IMR-90 (cell line): Measurements from ENCODE around the gene CCNYL1. TPM values are rescaled to one million over a fixed set of nuclear protein-coding genes. Genes with fewer than 3 reads are reported as not detected.

Experiments
- ATAC-seq: fragments of 200-7000 bp; cut with Tn5 transposase; 2 replicates; pipeline ENCODE4 v1.9.1; 2020; ENCODE audit warnings: low read depth, mild to moderate bottlenecking, moderate library complexity
- BruUV-seq: library from RNA; stranded (reverse); fragments of 400-500 nt; replicated peaks from 2 replicates; lab custom pipeline; 2021; lab: Mats Ljungman, UMichigan
- CTCF ChIA-PET: fragments of 300-600 bp; formaldehyde crosslinking; extraction: SDS; loops from one replicate; lab custom pipeline; 2021; ENCODE audit warnings: antibody characterized with exemption; lab: Yijun Ruan, JAX
- POLR2A ChIA-PET: fragments of 300-600 bp; sonication (Branson Sonifier 250); formaldehyde crosslinking; loops from one replicate; lab custom pipeline; 2022; ENCODE audit warnings: antibody characterized with exemption; ENCODE audit not compliant: unreplicated experiment; lab: Charles Lee
- DNase-seq: peaks from one replicate; pipeline ENCODE4 v3.0.0; 2013
- H2AFZ ChIP-seq: replicated peaks from 2 replicates; pipeline ENCODE3; 2013; ENCODE audit warnings: low read length, mild to moderate bottlenecking; ENCODE audit not compliant: poor library complexity
- H2AK5ac ChIP-seq: 2 replicates; pipeline ENCODE4 v1.6.1; 2013; ENCODE audit warnings: low read depth, low read length, inconsistent platforms
- H2AK9ac ChIP-seq: replicated peaks from 2 replicates; pipeline ENCODE3; 2013; ENCODE audit warnings: mild to moderate bottlenecking, low read depth, low read length, moderate library complexity; ENCODE audit not compliant: poor library complexity
- H2BK120ac ChIP-seq: 2 replicates; pipeline ENCODE4 v1.6.1; 2013; ENCODE audit warnings: low read depth, low read length, inconsistent platforms
- H2BK15ac ChIP-seq: 3 replicates; pipeline ENCODE4 v1.6.1; 2013; ENCODE audit warnings: low read depth, low read length, inconsistent platforms
- H2BK20ac ChIP-seq: 2 replicates; pipeline ENCODE4 v1.6.1; 2013; ENCODE audit warnings: low read depth, mild to moderate bottlenecking, inconsistent platforms, low read length, moderate library complexity
- H2BK5ac ChIP-seq: 2 replicates; pipeline ENCODE4 v1.6.1; 2013; ENCODE audit warnings: mild to moderate bottlenecking, low read depth, low read length, inconsistent platforms; ENCODE audit not compliant: poor library complexity, severe bottlenecking
- H3K14ac ChIP-seq: replicated peaks from 2 replicates; pipeline ENCODE4 v1.6.1; 2013; ENCODE audit warnings: low read depth, low read length, inconsistent platforms
- H3K18ac ChIP-seq: 2 replicates; pipeline ENCODE4 v1.6.1; 2013; ENCODE audit warnings: low read depth, low read length, control low read depth
- H3K23ac ChIP-seq: 2 replicates; pipeline ENCODE4 v1.6.1; 2013; ENCODE audit warnings: low read depth, low read length, inconsistent platforms
- H3K27ac ChIP-seq: 2 replicates; pipeline ENCODE4 v1.5.1; 2013; ENCODE audit warnings: mild to moderate bottlenecking, control low read depth, low read length; ENCODE audit not compliant: insufficient read depth
- H3K27me3 ChIP-seq: 2 replicates; pipeline ENCODE4 v1.6.1; 2013; ENCODE audit warnings: low read length; ENCODE audit not compliant: control insufficient read depth, insufficient read depth
- H3K36me3 ChIP-seq: 2 replicates; pipeline ENCODE4 v1.6.1; 2013; ENCODE audit warnings: low read length, mixed read lengths; ENCODE audit not compliant: control insufficient read depth, insufficient read depth
- H3K4ac ChIP-seq: 2 replicates; pipeline ENCODE4 v1.6.1; 2013; ENCODE audit warnings: low read depth, low read length, inconsistent platforms
- H3K4me1 ChIP-seq: 2 replicates; pipeline ENCODE4 v1.6.1; 2013; ENCODE audit warnings: low read length, mixed read lengths; ENCODE audit not compliant: control insufficient read depth, insufficient read depth
- H3K4me2 ChIP-seq: 2 replicates; pipeline ENCODE4 v1.6.1; 2013; ENCODE audit warnings: low read depth, mild to moderate bottlenecking, control low read depth, low read length, moderate library complexity
- H3K4me3 ChIP-seq: 2 replicates; pipeline ENCODE4 v1.5.1; 2013; ENCODE audit warnings: low read depth, mild to moderate bottlenecking, control low read depth, low read length, moderate library complexity; ENCODE audit not compliant: insufficient read depth
- H3K56ac ChIP-seq: 2 replicates; pipeline ENCODE4 v1.6.1; 2013; ENCODE audit warnings: low read length, inconsistent platforms; ENCODE audit not compliant: insufficient read depth; ENCODE audit errors: extremely low read depth
- H3K79me1 ChIP-seq, 2 experiments: 2 replicates each; pipeline ENCODE4 v1.6.1; 2013; ENCODE audit warnings: low read length in 2 of 2, inconsistent platforms in 1 of 2, low read depth in 1 of 2
- H3K9ac ChIP-seq: 2 replicates; pipeline ENCODE4 v1.6.1; 2013; ENCODE audit warnings: low read depth, low read length, control low read depth
- H3K9me1 ChIP-seq: 2 replicates; pipeline ENCODE4 v1.6.1; 2013; ENCODE audit warnings: low read length, inconsistent platforms; ENCODE audit not compliant: insufficient read depth
- H3K9me3 ChIP-seq: 2 replicates; pipeline ENCODE4 v1.6.1; 2013; ENCODE audit warnings: low read length; ENCODE audit not compliant: control insufficient read depth, insufficient read depth
- H4K20me1 ChIP-seq: 2 replicates; pipeline ENCODE4 v1.6.1; 2013; ENCODE audit warnings: low read length, inconsistent platforms; ENCODE audit not compliant: insufficient read depth
- H4K5ac ChIP-seq: 2 replicates; pipeline ENCODE4 v1.6.1; 2013; ENCODE audit warnings: mild to moderate bottlenecking, low read depth, low read length, control low read depth
- H4K8ac ChIP-seq, 2 experiments: 2 replicates each; pipeline ENCODE4 v1.6.1; 2013; ENCODE audit warnings: low read depth in 2 of 2, low read length in 2 of 2, control low read depth in 1 of 2, inconsistent platforms in 1 of 2
- H4K91ac ChIP-seq: 2 replicates; pipeline ENCODE4 v1.6.1; 2013; ENCODE audit warnings: low read depth, low read length, inconsistent platforms; ENCODE audit not compliant: insufficient read depth
- BHLHE40 ChIP-seq: fragments of 150-350 bp; IDR thresholded peaks from 2 replicates; pipeline ENCODE4 v1.6.1; 2016; ENCODE audit warnings: mild to moderate bottlenecking, low read depth, low read length
- CEBPB ChIP-seq: IDR thresholded peaks from 2 replicates; pipeline ENCODE4 v1.6.1; 2012; ENCODE audit warnings: low read depth, low read length, improper control_type of control experiment
- CHD1 ChIP-seq: IDR thresholded peaks from 2 replicates; pipeline ENCODE4 v1.6.1; 2012; ENCODE audit warnings: low read depth, low read length, improper control_type of control experiment
- FOS ChIP-seq: fragments of 150-350 bp; IDR thresholded peaks from 2 replicates; pipeline ENCODE4 v1.6.1; 2016; ENCODE audit warnings: low read depth, low read length
- MAFK ChIP-seq: IDR thresholded peaks from 2 replicates; pipeline ENCODE4 v1.6.1; 2012; ENCODE audit warnings: low read depth, low read length, improper control_type of control experiment
- MAZ ChIP-seq: IDR thresholded peaks from 2 replicates; pipeline ENCODE4 v1.6.1; 2012; ENCODE audit warnings: low read depth, mild to moderate bottlenecking, low read length, improper control_type of control experiment, moderate library complexity, borderline replicate concordance
- MXI1 ChIP-seq: IDR thresholded peaks from 2 replicates; pipeline ENCODE4 v1.6.1; 2012; ENCODE audit warnings: low read depth, mild to moderate bottlenecking, low read length, moderate library complexity, borderline replicate concordance
- NFE2L2 ChIP-seq: fragments of 150-350 bp; IDR thresholded peaks from 2 replicates; pipeline ENCODE4 v1.6.1; 2016; ENCODE audit warnings: low read depth, mild to moderate bottlenecking, low read length
- POLR2A ChIP-seq: IDR thresholded peaks from 2 replicates; pipeline ENCODE4 v1.6.1; 2012; ENCODE audit warnings: mild to moderate bottlenecking, low read depth, low read length
- RAD21 ChIP-seq: IDR thresholded peaks from 2 replicates; pipeline ENCODE4 v1.6.1; 2012; ENCODE audit warnings: low read length, improper control_type of control experiment
- RCOR1 ChIP-seq: IDR thresholded peaks from 2 replicates; pipeline ENCODE4 v1.6.1; 2012; ENCODE audit warnings: mild to moderate bottlenecking, low read length, improper control_type of control experiment; ENCODE audit not compliant: insufficient replicate concordance
- RFX5 ChIP-seq: IDR thresholded peaks from 2 replicates; pipeline ENCODE4 v1.8.0; 2012; ENCODE audit warnings: low read depth, mild to moderate bottlenecking, low read length, moderate library complexity
- SMC3 ChIP-seq: fragments of 150-350 bp; IDR thresholded peaks from 2 replicates; pipeline ENCODE4 v1.6.1; 2016; ENCODE audit warnings: low read depth, mild to moderate bottlenecking, antibody characterized with exemption, low read length, moderate library complexity
- WGBS, 2 experiments: methylation state at CpG; one replicate each; pipeline versions ENCODE4 v1.1.5 to v1.1.7; 2013; ENCODE audit warnings: missing lambda C conversion rate in 2 of 2; ENCODE audit not compliant: insufficient read length in 1 of 2; ENCODE audit errors: extremely low coverage in 2 of 2; 5-methylcytosine and 5-hydroxymethylcytosine counted together
- dilution Hi-C: fragments of 300-500 bp; cut with HindIII; formaldehyde crosslinking; loops from one replicate; pipeline ENCODE4 v1.14.3; 2018; ENCODE audit warnings: low sequenced_read_pairs; ENCODE audit not compliant: unreplicated experiment
- in situ Hi-C: fragments of 300-500 bp; cut with MboI; formaldehyde crosslinking; loops from 3 replicates; pipeline ENCODE4 v1.14.3; 2019; ENCODE audit warnings: low sequenced_read_pairs, inconsistent platforms, mixed read lengths
- intact Hi-C: fragments of 100-400 bp; cut with micrococcal nuclease; formaldehyde crosslinking; loops from 2 replicates; pipeline ENCODE4 v1.10.0; 2022
- polyA plus RNA-seq, 3 experiments: library from polyadenylated mRNA; depleted of rRNA; stranded (reverse); fragments of >200 nt; gene quantifications; 2 replicates each; pipeline ENCODE4 v1.2.3, GENCODE V29; 2012; ENCODE audit warnings: low replicate concordance in 1 of 3
- total RNA-seq: library from RNA; depleted of rRNA; stranded (reverse); fragments of >200 nt; gene quantifications from 2 replicates; pipeline ENCODE4 v1.2.3, GENCODE V29; 2012
- TF ChIP-seq, protein P1 (sequence below): fragments of 150-350 bp; IDR thresholded peaks from 2 replicates; pipeline ENCODE4 v1.6.1; 2017; ENCODE audit warnings: mild to moderate bottlenecking, antibody characterized with exemption, low read length, low read depth
- TF ChIP-seq, protein P2 (sequence below): fragments of 150-350 bp; IDR thresholded peaks from 2 replicates; pipeline ENCODE4 v1.6.1; 2016; ENCODE audit warnings: low read depth, mild to moderate bottlenecking, low read length, moderate library complexity, borderline replicate concordance
- TF ChIP-seq, protein P3 (sequence below): conservative IDR thresholded peaks from 2 replicates; pipeline ENCODE4 v1.5.1; 2012; ENCODE audit warnings: mild to moderate bottlenecking, low read depth, low read length, improper control_type of control experiment

Gene CCNYL1
- total and polyA plus RNA-seq, 2 of the 4 experiments (the other 2 are of a cell fraction), result 5.4 to 7.3 TPM

DNA sequence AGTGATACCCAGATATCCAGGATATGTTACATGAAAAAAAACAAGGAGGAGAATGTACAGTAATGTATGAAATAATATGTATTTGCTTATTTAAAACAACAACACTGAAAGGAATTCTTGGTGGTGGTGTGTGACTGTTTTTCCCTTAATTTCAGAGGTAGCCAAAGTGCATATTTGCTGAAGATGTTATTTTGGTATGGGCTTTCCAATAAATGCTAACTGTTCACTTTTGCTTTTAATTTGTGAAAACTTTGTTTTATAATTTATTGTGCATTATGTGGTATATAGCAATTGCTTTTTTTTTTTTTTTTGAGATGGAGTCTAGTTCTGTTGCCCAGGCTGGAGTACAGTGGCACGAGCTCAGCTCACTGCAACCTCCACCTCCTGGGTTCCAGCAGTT is 7.6 kb downstream of the CCNYL1 start:
- no peak overlapping the region for H3K27ac ChIP-seq
- H2AK9ac ChIP-seq, result no peak overlapping the region
- H3K79me1 ChIP-seq, result peaks cover 22 to 36% of the 10 kb centered on the region in 2 experiments
- no peak overlapping the region for H2BK5ac ChIP-seq
- no peak overlapping the region for H2AK5ac ChIP-seq
- 0 out of 2 replicates have a peak, but pooled peaks cover 3% of the 10 kb centered on the region for H4K20me1 ChIP-seq
- no peak overlapping the region for H2BK20ac ChIP-seq
- intact Hi-C loops (no loop called here), in situ Hi-C loops (loop anchor here (25.0 kb wide), 1 partner anchor 557 kb away; the partner anchor contains the start of gene KLF7), dilution Hi-C loops (no loop called here)
- no peaks in the 10 kb centered on the region for H3K9me3 ChIP-seq
- H3K56ac ChIP-seq, result no peak overlapping the region
- no peak overlapping the region for H2AFZ ChIP-seq
- H3K4ac ChIP-seq, result no peak overlapping the region
- POLR2A ChIA-PET, result no interaction called here
- H3K27me3 ChIP-seq, result no peaks in the 10 kb centered on the region
- no peak overlapping the region for H2BK15ac ChIP-seq
- H3K9ac ChIP-seq, result no peak overlapping the region
- DNase-seq (no peak), ATAC-seq (no peak)
- no peaks in the 10 kb centered on the region; the same call in 1 of the 2 replicates for H3K4me1 ChIP-seq
- no CpG with 5 or more reads among the region's 1 CpG for WGBS, 2 experiments
- no peak overlapping the region for H4K8ac ChIP-seq
- H3K4me2 ChIP-seq, result no peak overlapping the region
- H3K36me3 ChIP-seq, result no peaks in the 10 kb centered on the region
- no peak overlapping the region for H4K5ac ChIP-seq
- H3K4me3 ChIP-seq, result no peak overlapping the region
- no TSS peak for BruUV-seq
- H4K91ac ChIP-seq, result no peak overlapping the region
- H3K9me1 ChIP-seq, result peaks cover 10% of the 10 kb centered on the region
- CTCF ChIA-PET, result interaction anchor here (0.9 kb wide), 1 partner anchor 313 kb away, joined by 3 read pairs; no protein-coding TSS in a partner anchor
- H3K23ac ChIP-seq, result no peak overlapping the region
- H3K18ac ChIP-seq, result no peak overlapping the region
- no peak overlapping the region for H3K14ac ChIP-seq
- H2BK120ac ChIP-seq, result no peak overlapping the region
- no peak for TF ChIP-seq MXI1
- TF ChIP-seq, protein P1, sequence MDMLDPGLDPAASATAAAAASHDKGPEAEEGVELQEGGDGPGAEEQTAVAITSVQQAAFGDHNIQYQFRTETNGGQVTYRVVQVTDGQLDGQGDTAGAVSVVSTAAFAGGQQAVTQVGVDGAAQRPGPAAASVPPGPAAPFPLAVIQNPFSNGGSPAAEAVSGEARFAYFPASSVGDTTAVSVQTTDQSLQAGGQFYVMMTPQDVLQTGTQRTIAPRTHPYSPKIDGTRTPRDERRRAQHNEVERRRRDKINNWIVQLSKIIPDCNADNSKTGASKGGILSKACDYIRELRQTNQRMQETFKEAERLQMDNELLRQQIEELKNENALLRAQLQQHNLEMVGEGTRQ, result no peak
- TF ChIP-seq CEBPB, result no peak
- TF ChIP-seq POLR2A, result no peak
- no peak for TF ChIP-seq FOS
- TF ChIP-seq BHLHE40, result no peak
- TF ChIP-seq MAFK, result no peak
- no peak for TF ChIP-seq CHD1
- no peak for TF ChIP-seq RCOR1
- TF ChIP-seq RFX5, result no peak
- no peak for TF ChIP-seq SMC3
- no peak for TF ChIP-seq RAD21
- TF ChIP-seq, protein P2, sequence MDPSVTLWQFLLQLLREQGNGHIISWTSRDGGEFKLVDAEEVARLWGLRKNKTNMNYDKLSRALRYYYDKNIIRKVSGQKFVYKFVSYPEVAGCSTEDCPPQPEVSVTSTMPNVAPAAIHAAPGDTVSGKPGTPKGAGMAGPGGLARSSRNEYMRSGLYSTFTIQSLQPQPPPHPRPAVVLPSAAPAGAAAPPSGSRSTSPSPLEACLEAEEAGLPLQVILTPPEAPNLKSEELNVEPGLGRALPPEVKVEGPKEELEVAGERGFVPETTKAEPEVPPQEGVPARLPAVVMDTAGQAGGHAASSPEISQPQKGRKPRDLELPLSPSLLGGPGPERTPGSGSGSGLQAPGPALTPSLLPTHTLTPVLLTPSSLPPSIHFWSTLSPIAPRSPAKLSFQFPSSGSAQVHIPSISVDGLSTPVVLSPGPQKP, result no peak
- TF ChIP-seq, protein P3, sequence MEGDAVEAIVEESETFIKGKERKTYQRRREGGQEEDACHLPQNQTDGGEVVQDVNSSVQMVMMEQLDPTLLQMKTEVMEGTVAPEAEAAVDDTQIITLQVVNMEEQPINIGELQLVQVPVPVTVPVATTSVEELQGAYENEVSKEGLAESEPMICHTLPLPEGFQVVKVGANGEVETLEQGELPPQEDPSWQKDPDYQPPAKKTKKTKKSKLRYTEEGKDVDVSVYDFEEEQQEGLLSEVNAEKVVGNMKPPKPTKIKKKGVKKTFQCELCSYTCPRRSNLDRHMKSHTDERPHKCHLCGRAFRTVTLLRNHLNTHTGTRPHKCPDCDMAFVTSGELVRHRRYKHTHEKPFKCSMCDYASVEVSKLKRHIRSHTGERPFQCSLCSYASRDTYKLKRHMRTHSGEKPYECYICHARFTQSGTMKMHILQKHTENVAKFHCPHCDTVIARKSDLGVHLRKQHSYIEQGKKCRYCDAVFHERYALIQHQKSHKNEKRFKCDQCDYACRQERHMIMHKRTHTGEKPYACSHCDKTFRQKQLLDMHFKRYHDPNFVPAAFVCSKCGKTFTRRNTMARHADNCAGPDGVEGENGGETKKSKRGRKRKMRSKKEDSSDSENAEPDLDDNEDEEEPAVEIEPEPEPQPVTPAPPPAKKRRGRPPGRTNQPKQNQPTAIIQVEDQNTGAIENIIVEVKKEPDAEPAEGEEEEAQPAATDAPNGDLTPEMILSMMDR, result no peak
- TF ChIP-seq NFE2L2, result no peak
- no peak for TF ChIP-seq MAZ
